GM21717 (cell line): ENCODE data around the gene MBTPS1.

Experiments
- ATAC-seq: cut with Tn5 transposase; IDR thresholded peaks from one replicate; pipeline ENCODE4 v1.9.1; 2021; ENCODE audit warnings: mild to moderate bottlenecking, moderate library complexity; ENCODE audit not compliant: unreplicated experiment

MBTPS1 gene

DNA sequence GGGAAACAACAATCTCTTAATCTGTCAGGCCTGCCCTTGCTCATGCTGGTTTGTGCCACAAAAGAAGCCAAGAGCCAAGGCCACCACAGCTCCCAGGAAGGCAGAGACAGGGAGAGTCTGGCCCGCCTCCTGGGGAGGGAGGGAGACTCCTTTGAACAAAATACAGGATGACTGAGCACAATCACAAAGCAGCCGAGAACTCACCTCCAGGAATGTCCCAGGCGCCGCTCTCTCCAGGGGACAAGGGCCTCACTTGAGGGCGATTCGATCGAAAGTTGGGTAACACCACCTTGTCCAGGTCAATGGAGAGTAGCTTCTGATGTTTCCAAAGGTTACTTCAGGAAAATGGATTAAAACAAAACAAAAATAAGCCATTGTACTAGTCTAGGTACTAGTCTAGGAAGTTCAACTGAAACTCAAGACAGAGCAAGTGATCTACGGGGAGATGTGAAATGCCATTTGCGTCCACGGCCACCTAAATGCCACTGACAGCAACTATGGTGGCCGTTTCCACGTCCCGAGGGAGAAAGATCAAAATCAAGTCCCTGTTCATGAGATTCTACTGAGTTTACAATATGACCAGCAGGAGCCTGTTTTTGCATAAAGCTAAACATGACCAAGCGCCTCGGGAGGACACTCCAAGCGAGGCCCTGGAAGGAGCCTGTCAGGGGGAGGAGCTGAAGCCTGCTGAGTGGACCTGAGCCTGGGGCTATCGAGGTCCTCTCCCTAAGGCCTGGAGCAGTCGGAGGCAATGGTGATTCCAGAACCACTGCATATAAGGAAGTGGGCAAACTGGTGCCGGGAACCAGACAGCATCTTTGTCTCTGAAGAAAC is 60.7 kb downstream of the MBTPS1 start:
- ATAC-seq: no peak

DNA sequence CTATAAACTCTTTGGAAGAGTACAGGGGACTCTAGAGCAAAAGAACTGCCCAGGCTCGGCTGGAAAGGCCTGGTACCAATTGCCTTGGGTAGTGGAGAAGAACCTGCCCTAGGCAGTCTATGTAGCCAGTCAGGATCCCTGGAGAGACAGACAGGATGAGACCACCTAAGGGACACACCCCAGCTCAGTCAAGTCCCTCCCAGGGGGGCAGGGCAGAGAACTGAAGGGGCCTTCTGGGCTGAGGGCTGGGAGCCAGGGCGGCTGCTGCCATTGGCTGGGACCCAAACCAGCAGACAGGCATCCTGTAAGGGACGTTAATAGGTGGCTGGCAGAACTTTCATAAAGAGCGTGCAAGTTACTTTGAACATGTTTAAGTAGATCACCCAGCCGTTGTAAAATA is 61.4 kb downstream of the MBTPS1 start:
- no peak for ATAC-seq

DNA sequence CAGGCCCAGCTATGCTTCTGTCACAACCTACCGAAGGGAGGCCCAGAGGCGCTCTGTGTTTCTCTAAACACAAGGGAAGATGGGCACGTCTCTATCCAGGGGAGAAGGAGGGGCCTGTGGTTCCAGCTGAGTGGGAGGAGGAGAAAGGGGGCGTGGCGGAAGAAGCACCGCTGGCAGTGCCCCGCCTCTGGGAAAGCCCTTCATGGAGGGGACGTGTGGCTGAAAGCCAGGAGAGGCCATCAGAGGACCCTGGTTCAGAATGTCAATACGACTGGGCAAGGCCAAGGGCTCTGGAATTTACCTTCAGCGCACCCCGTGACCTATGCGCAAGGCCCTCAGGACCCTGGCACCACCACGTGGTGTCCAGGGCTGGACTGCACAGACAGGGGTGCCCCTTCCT is 61.8 kb downstream of the MBTPS1 start:
- no peak for ATAC-seq

DNA sequence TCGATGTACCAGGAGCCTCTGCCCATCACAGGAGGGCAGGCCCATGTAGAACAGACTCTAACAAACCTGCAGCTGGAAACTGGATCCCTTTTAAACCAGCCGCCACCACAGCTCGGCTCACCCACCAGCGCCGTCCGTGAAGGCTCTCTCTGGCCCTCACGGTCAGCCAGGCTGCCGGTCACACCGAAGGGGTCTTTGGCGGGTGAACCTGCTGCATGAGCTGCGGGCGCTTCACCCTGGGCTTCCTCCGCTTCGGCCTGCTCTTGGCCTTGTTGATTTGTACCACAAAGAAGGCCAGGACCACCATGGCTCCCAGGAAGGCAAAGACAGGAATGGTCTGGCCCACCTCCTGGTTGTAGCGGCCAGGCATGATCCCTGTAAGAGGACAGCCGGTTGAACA is 62.5 kb downstream of the MBTPS1 start:
- ATAC-seq: no peak

DNA sequence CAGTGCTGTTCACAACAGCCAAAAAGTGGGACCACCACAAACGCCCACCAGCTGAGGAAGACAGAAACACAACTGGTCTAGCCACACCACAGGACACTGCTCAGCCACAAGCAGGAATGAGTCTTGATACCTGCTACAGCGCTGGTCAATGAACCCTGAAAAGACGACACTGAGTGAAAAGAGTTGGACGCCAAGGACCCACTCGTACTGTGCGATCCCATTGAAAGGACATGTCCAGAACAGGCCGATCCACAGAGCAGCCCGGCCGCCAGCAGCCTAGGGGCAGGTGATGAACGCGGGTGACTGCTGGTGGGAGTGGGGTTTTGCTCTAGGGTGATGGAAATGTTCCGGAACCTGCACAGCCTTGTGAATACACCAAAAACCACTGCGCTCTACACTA is 63.5 kb downstream of the MBTPS1 start:
- no peak for ATAC-seq

DNA sequence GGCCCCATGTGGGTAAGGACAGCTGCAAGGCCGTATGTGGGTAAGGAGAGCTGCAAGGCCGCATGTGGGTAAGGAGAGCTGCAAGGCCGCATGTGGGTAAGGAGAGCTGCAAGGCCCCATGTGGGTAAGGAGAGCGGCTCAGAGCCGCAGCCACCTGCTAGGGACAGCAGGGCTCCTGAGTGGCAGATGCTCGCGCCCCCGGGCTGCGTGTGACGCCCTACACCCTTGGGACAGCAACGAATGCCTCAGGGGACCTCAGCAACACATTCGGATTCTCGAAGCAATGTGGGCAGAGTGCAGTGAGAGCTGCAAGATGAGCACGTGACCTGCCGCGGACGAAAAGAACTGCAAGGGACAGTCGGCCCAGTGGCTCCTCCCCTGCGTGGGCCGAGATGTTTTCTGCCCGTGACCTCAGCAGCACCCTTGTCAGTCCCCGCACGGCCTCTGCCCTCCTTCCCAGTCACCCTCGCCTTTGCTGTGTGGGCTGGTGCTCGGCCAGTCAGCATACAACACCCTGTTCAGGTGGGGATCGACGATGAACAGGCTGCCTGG is 64.6 kb downstream of the MBTPS1 start:
- no peak for ATAC-seq

DNA sequence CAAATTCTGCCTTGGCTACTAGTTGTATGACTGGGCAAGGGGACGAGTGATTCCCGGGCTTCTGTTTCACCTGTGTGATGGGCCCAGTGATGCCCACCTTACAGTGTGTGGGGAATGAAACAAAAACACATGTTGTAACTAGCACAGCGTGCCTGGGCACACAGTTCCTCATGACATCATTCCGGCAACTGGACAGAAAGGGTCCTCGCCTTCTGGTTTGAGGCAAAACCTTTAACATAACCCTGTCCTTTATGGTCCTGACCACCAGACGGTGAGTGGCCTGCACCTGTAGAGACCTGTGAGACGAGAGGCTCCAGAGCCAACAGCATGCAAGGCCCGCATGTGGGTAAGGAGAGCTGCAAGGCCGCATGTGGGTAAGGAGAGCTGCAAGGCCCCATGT is 66.4 kb downstream of the MBTPS1 start:
- ATAC-seq: no peak

DNA sequence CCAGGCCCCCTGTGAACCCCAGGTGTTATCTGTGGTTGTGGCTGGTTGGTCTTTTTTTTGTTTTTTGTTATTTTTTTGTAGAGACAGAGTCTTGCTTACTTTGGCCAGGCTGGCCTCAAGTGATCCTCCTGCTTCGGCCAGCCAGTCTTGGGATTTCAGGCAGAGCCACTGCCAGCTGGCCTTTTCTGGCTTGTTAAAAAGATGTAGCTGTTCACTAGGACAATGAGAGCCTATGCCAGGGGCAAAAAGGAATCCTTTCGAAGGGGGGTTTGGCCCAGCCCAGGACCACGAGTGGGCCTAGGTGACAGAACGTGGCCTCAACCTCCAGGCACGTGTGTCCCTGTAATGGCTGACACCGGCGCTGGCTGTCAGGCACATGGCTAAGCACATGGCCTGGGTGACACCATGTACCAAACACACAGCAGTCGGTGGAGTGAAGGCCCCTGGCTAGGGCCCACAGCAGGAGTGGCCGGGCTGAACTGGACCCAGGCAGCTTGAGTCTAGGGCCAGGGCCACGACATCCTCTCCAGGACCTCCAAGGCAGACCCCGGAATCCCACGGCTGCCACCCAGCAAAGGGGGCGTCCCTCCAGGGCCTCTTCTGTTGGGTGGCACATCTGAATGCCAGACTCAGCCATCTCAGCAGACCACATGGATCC is 67.2 kb downstream of the MBTPS1 start:
- ATAC-seq: no peak

DNA sequence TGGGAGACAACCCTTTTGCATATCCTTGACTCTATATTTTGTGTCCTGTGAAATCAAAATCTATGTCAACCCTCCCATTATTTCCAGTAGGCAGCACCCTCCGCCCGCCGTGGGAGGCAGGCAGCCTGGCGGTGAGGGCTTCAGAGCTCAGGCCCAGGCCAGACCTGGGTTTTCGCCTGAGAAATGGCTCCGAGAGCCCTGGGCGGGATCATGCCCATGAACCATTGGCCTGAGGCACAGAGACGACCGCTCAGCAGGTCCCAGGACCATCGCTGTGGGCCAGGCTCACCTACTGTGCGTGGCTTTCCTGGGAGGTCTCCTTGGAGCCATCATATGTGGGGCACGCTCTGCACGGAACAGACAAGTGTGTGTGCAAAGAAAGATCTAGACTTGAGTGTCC is 67.9 kb downstream of the MBTPS1 start:
- no peak for ATAC-seq

DNA sequence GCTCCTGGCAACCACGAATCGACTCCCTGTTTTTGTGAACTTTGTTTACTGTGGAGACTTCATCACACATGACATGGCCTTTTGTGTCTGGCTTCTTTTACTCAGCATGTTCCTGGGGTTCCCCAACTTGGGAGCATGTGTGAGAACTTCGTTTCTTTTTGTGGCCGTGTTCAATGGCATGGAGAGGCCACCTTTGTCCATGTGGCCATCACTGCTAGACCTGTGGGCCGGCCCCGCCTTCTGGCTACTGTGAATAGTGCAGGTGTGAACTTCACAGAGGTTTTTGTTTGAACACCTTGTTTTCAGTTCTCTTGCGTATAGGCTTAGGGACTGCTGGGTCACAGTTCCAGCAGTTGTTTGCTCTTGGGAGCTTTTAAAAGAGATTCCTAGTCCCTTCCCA is 68.5 kb downstream of the MBTPS1 start:
- no peak for ATAC-seq

DNA sequence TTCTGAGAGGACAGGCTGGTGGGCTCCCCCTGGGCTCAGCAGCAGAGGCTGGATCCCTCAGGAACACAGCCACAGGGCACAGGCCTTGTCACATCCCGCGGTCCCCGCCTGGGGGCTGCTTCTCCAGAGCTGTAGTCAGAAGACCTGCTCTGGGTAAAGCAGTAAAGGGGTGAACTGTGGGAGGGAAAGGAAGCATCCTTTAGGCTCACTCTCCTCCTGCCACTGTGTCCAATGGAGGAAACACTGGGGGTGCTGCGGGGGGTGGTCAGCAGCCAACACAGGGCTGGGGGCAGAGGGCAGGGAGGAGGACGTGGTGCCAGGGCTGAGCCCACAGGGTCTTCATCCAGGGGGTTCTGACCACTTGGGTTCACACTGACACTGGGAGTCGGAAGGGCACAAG is 69.1 kb downstream of the MBTPS1 start:
- ATAC-seq: no peak

DNA sequence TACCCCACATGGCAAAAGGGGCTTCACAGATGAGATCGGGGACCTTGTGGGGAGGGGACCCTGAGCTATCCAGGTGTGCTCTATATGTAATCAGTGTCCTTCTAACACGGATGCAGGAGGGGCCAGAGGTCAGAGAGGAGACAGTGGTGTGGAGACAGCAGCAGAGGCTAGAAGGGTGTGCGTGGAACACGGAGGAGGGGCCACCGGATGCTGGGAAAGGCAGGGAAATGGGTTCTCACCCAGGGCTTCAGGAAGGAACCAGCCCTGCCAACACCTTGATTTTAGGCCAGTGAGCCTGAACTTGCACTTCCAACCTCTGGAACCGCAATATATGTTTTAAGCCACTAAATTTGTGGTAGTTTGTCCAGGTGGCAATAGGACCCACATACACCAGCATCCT is 69.5 kb downstream of the MBTPS1 start:
- no peak for ATAC-seq

DNA sequence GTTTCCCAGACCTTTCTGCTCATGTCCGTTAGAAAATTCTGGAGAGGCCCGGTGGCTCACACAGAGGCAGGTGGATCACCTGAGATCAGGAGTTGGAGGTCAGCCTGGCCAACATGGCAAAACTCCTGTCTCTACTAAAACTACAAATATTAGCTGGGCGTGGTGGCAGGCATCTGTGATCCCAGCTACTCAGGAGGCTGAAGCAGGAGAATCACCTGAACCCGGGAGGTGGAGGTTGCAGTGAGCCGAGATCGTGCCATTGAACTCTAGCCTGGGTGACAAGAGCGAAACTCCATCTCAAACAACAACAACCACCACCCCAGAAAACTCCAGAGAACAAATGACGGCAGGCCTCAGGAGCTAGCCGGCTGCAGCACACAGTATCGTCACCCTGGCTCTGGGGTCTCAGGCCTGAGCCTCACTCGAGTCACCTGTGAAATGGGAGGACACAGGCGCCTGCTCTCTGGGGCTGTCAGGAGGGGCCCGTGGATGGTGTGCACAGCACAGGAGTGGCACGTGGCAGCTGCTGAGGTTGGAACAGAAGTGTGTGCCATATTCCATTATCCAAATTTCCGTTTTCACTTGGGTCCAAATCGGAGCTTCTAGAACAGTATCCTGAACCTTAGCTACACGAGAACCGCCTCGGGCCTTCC is 70.8 kb downstream of the MBTPS1 start:
- no peak for ATAC-seq

DNA sequence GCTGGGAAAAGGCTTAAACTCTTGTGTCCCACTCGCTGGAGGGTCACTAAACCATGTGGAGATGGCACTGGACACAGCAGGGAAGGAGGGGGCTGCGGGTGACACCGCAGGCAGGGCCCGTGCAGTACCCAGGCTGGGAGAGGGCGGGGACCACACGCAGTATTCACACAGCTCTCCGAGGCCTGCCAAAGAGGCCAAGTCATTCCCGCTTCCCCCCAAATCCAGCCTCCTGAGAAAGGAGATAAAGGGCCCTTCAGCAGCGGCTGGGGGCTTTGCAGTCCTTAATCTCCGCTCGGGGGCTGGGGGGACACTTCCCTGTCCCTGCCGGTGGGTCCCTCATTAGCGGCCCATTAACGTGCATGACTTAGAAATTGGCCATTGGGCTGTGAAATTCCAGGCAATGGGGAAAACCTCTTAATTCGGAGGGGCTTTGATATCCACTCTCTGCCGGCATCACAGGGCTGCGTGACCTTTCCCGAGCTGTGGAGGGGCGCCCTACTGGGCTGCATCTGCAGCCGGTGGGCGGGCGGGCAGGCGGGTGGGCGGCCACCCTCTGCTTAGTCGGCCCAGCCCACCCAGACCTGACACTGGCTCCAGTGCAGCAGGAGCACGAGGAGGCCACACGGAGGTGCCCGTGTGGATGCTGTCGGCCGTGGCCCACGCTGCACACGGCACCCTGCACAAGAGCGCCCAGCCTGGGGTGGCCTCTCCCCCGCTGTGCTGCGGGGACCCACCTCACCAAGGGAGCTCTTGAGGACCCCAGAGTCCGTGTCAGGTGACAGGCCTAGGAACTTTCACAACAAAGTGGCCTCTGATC is 71.5 kb downstream of the MBTPS1 start:
- no peak for ATAC-seq

DNA sequence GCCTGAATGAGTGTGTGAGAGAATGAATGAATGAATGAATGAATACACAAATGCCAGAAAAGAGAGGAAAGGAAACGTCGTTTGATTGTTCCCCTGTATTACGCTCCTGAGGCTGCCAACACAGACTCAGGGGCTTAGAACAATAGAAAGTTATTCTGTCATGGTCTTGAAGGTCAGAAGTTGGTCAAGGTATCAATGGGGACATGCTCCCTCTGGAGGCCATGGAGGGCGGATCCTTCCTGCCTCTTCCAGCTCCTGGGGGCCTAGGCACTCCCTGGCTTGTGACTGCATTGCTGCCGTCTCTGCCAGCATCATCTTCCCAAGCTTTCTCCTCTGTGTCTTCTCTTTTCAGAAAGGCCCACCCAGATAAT is 72.6 kb downstream of the MBTPS1 start:
- no peak for ATAC-seq

DNA sequence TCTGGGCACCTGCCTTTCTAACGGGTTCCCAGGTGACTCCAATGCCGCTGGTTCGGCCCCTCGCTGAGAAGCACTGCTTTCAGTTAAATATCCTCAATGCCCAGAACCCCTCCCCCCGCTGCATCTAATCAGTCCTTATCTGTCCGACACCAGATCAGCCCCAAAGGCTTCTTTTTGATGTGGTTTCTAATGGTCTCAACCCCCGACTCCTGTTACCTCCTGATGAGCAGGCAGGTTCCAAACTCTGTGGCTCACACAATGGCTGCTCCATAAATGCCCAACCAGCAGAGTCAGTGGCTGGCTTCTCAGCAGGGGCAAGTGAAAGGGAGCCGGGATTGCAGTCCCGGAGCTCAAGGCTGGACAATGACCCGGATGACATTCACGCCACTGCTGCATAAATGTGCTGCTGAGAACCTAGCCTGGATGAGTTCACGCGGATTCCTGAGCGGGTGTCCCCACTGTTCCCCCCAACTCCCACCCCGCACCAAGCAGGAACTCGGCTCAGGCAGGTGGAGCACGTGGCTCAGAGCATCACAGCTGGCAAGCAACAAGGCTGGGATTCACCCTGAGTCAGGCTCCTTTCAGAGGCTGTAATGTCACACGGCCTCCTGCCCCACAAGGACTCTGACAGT is 73.1 kb downstream of the MBTPS1 start:
- no peak for ATAC-seq

DNA sequence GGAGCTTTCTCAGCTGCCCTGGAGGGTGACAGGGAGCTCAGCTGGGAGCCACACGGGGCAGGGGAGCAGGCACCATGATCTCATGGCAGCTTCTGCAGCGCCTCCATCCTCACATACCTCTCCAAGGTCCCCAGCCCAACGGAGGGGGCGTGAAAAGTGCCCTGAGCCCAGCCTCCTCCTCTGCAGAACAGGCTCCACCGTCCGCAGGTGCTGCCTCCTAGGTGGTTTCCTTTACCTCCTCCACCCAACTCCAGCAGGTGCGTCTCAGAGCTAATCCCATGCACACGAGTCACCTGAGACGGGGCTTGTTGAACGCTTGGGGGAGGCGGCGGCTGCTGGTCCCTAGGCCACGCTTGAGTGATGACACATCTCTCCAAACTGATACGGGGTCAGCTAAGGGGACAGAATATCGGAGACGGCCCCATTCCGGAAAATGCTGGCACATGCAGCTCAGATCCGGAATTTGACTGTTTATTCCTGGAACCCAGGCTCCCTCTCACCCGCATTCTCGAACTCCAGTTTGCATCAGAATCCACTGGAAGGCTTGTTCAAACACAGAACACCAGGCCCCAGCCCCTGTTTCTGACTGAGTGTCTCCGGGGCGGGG is 73.8 kb downstream of the MBTPS1 start:
- ATAC-seq: no peak

DNA sequence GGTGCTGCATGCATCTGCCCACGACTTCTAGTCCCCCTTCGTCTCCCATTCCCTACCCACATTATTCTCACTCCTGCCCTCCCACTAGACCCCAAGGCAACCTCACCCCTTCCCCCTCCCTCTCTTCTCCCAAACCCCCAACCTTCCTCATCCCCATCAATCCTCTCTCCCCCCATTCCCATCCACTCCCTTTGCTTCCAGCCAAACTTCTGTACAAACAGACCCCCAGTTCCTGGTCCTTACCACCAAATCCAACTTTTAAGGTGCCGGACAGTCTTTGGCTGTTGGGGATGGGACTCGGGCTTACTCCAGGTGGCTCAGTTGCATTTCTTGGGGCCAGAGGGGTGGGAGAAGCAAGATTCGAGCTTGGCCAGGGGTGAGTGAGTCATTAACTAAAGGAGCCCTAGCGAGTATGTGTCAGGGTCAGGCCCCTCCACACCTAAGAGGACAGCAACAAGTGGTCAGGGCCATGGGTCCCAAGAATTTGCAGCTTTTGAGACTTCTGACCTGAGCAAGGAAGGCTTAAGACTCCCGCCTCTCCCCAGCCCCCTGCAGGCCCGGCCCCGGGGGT is 74.3 kb downstream of the MBTPS1 start, which contains the start of gene SLC38A8:
Gene SLC38A8 (minus strand): TSS at position 488 of the 571 bp plus-strand sequence. CDS start 638 bp downstream, outside the sequence.
- no peak for ATAC-seq

DNA sequence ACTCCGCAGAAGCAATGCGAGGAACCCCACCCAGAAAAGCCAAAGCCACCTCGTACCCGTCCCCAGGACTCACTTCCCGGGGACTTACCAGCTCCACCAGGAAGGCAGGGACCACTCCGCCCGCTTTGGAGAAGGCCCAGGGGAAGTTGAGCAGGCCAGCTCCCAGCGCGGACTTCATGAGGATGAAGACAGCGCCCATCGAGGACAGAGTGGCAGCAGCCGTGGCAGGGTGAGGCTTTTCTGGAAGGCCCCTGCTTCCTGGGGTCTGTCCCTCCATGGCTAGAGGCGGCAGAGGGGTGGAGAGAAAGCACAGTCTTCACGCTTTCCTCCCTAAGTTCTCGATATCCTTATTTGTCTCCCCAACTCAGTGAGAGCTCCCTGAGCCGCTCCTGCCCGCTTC is 74.9 kb downstream of the MBTPS1 start:
- no peak for ATAC-seq
